ENCODE data around the gene WDR37.
"Not testable (repeated sequence)": the region's sequence is repeated elsewhere in the genome, so short reads cannot be mapped to it uniquely, and the experiment has no call there.

Gene WDR37

GRCh38 chr10:1109795-1110673 is 53.8 kb downstream of the WDR37 start:
- no peak for DNase-seq

GRCh38 chr10:1110674-1111119 is 54.5 kb downstream of the WDR37 start:
- no peak for DNase-seq

- DNase-seq = no peak
These were observed 58.1 kb downstream of the WDR37 start for GRCh38 chr10:1114315-1114714.

GRCh38 chr10:1114719-1115606 is 58.8 kb downstream of the WDR37 start:
- no peak for DNase-seq

GRCh38 chr10:1115607-1115955 is 59.4 kb downstream of the WDR37 start:
- DNase-seq = no peak

- DNase-seq = no peak
These were observed 59.9 kb downstream of the WDR37 start for GRCh38 chr10:1116051-1116450.

GRCh38 chr10:1116696-1117280 is 60.6 kb downstream of the WDR37 start:
- no peak for DNase-seq

- no peak for DNase-seq
These were observed 61.5 kb downstream of the WDR37 start for GRCh38 chr10:1117651-1118050.

GRCh38 chr10:1118318-1118717 is 62.1 kb downstream of the WDR37 start:
- DNase-seq = not testable (repeated sequence)

- no peak for DNase-seq
These were observed 62.8 kb downstream of the WDR37 start for GRCh38 chr10:1119027-1119426.

GRCh38 chr10:1119501-1119900 is 63.3 kb downstream of the WDR37 start:
- no peak for DNase-seq

GRCh38 chr10:1120306-1120705 is 64.1 kb downstream of the WDR37 start:
- DNase-seq = no peak

GRCh38 chr10:1120801-1121211 is 64.6 kb downstream of the WDR37 start:
- no peak for DNase-seq

- DNase-seq = no peak
These were observed 65.2 kb downstream of the WDR37 start for GRCh38 chr10:1121271-1121970.

GRCh38 chr10:1122349-1122748 is 66.2 kb downstream of the WDR37 start:
- DNase-seq = no peak

- no peak for DNase-seq
These were observed 67.0 kb downstream of the WDR37 start for GRCh38 chr10:1123198-1123597.

- no peak for DNase-seq
These were observed 67.8 kb downstream of the WDR37 start for GRCh38 chr10:1123972-1124371.

GRCh38 chr10:1124796-1125195 is 68.6 kb downstream of the WDR37 start:
- no peak for DNase-seq

- no peak for DNase-seq
These were observed 70.3 kb downstream of the WDR37 start for GRCh38 chr10:1126461-1126860.

GRCh38 chr10:1127629-1128028 is 71.4 kb downstream of the WDR37 start:
- no peak for DNase-seq

GRCh38 chr10:1128115-1128514 is 71.9 kb downstream of the WDR37 start:
- DNase-seq = no peak

GRCh38 chr10:1128649-1129048 is 72.5 kb downstream of the WDR37 start:
- no peak for DNase-seq

GRCh38 chr10:1130226-1130625 is 74.0 kb downstream of the WDR37 start:
- no peak for DNase-seq
